GM06990 (cell line): ENCODE results near the gene CKS1B.
A peak's percentile ranks its signal among the peaks of the same experiment; 100 is the strongest.

Experiments
- DNase-seq: peaks from one replicate; pipeline ENCODE4 v3.0.0-alpha.2; 2011; ENCODE audit not compliant: insufficient read length; ENCODE audit errors: extremely low read depth
- H3K27me3 ChIP-seq: replicated peaks from 2 replicates; pipeline ENCODE4 v1.6.0; 2011; ENCODE audit warnings: low read length; ENCODE audit not compliant: control insufficient read depth, insufficient read depth
- H3K36me3 ChIP-seq: 2 replicates; pipeline ENCODE4 v1.5.1; 2011; ENCODE audit warnings: low read length; ENCODE audit not compliant: control insufficient read depth, insufficient read depth
- H3K4me3 ChIP-seq: replicated peaks from 2 replicates; pipeline ENCODE4 v1.5.1; 2011; ENCODE audit warnings: low read depth, mild to moderate bottlenecking, control low read depth, low read length
- TF ChIP-seq, protein P1 (sequence below): IDR thresholded peaks from 2 replicates; pipeline ENCODE4 v1.5.1; 2011; ENCODE audit warnings: low read length, control low read depth, mild to moderate bottlenecking, inconsistent platforms; ENCODE audit not compliant: insufficient read depth, poor library complexity, severe bottlenecking

Gene CKS1B

DNA sequence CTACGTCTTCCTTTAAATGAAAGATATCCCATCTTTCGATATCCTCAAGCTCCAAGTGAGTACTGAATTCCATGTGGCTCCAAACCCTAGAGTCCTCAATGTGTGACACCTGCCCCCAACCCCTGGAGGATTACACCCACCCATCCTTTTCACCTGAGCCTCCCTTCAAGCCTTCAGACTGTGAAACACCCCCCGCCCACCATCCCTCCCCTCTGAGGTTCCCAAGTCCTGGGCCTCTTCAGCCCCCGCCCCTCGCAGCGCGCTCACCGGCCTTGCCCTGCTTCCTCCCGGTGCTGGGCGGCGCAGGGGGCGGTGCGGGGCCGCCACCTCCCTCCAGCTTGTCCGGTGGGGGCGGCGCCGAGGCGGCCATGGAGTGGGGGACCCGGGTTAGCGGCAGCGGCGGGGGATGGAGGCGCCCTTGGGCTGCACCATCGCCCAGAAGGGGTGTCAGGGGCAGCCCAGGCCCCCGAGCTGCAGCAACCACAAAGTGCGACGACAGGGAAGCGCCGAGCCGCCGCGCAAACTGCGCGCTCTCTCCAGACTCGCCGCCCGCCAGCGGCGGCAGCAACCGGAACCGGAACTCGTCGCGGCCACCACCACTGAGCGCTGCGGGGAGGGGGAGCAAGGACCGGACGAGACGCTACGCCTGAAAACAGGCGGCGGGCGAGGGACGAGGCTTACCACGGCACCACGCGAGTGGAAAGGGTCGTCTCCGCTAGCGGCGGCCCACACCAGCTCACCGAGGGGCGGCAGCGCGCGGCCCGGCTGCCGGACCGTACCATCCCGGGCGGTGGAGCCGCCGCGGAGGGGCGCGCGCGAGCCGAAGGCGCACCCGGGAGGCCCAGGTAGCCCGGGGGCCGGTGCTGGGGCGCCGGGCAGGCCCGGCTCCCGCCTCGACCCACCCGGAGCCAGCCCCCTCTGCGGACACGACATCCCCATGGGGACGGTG lies 13.0 kb upstream of the CKS1B start, which contains the start of gene PYGO2:
Gene PYGO2 (minus strand): TSS at position 576 of the 949 bp plus-strand sequence. CDS start 206 bp downstream, at position 370.
- peak within 1 kb of the TSS; percentile 62 for H3K4me3 ChIP-seq

DNA sequence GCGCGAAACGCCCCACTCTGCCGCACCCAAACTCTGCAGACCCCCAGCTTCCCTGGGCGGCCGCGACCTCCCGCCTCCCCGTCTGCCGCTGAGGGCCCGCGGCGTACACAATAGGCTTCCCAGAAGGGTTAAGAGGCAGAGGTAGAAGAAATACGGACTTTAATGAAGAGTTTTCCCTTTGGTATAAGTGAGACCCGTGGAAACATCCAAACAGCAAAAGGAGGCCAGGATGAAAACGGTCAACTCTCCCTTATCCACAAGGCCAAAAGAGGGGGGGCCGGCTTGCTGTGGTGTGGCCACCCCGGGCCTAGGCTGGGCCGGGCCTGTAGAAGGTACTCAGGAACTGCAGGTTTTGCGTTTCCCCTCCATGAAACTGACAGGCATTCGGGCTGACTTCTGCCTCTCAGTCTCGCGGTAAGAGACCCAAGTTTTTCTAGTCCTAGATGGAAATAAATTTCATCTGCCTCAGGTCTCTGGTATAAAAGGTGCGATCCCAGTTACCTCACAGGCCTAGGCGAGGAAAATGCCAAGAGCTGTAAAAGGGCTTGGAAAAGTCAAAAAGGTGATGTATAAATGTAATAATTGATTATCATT lies 12.2 kb upstream of the CKS1B start:
- TF ChIP-seq, protein P1, sequence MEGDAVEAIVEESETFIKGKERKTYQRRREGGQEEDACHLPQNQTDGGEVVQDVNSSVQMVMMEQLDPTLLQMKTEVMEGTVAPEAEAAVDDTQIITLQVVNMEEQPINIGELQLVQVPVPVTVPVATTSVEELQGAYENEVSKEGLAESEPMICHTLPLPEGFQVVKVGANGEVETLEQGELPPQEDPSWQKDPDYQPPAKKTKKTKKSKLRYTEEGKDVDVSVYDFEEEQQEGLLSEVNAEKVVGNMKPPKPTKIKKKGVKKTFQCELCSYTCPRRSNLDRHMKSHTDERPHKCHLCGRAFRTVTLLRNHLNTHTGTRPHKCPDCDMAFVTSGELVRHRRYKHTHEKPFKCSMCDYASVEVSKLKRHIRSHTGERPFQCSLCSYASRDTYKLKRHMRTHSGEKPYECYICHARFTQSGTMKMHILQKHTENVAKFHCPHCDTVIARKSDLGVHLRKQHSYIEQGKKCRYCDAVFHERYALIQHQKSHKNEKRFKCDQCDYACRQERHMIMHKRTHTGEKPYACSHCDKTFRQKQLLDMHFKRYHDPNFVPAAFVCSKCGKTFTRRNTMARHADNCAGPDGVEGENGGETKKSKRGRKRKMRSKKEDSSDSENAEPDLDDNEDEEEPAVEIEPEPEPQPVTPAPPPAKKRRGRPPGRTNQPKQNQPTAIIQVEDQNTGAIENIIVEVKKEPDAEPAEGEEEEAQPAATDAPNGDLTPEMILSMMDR: no peak
- Histone ChIP-seq H3K4me3 (peak overlapping the region; percentile 62), H3K27me3 (no peaks in the 10 kb centered on the region), H3K36me3 (peaks cover 43% of the 10 kb centered on the region)
- no peak for DNase-seq

More for the DNA sequence above, 13.0 kb upstream of the CKS1B start, which contains the start of gene PYGO2:
- DNase-seq: peak; percentile 90
- TF ChIP-seq, protein P1: peak; percentile 34
- H3K36me3 ChIP-seq: peaks cover 38% of the 10 kb centered on the region
- no peaks in the 10 kb centered on the region for H3K27me3 ChIP-seq

DNA sequence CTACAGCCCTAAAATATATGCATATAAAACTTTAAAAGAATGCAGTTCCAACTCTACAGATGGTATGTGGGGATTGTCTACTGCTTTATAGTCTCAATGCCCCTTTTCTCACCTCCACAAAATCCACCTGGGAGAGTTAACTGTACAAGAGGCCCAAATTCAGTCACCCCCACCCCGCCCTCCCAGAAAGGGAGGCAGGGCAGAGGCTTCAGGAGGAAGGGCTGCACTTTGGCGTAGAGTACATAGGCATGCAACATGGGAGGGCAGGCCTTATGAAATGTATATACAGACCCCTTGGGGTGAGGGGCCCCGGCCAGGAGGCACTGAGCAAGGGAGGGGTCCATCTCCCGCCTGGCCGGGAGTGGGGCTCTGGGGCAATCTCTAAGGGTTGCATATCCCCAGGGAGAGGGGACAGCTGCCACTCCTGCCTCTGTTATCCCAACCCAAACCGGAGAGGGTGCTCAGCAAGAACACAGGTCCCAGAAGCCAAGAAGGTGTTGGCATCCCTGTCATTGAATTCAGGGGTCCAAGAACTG lies 11.6 kb upstream of the CKS1B start:
- DNase-seq: no peak
- peaks cover 47% of the 10 kb centered on the region for H3K36me3 ChIP-seq
- H3K27me3 ChIP-seq: no peaks in the 10 kb centered on the region
- H3K4me3 ChIP-seq: peak overlapping the region; percentile 62
- TF ChIP-seq, protein P1: no peak

DNA sequence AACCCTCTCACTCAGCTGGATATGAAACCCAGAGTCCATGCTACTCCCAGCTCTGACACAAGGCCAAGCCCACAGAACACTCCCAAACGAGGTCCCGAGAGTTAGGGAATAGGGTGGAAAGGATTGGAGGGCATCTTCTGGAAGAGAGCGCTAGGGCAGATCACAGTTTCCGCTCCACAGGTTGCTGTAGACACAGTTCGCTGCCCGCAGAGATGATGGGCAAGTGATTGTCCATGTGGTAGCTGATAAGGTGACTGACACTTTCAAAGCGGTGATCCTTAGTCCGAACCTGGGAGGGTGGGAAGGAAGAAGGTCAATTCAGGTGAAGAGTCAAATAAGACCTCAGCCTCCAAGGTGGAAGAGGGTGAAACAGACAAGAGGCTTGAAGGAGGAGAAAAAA lies 10.8 kb upstream of the CKS1B start:
- DNase-seq: no peak
- Histone ChIP-seq H3K4me3 (no peak overlapping the region), H3K36me3 (peaks cover 47% of the 10 kb centered on the region), H3K27me3 (no peaks in the 10 kb centered on the region)
- TF ChIP-seq, protein P1: no peak

DNA sequence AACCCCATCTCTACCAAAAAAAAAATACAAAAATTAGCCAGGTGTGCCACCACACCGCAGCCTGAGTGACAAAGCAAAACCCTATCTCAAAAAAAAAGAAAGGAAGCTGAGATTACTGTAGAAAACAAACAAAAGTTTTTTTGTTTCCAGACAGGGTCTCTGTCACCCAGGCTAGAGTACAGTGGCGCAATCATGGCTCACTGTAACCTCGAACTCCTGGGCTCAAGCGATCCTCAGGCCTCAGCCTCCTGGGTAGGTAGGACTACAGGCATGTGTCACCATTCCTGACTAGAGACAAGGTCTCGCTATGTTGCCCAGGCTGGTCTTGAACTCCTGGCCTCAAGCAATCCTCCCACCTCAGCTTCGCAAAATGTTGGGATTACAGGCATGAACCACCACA lies 10.1 kb upstream of the CKS1B start:
- TF ChIP-seq, protein P1: no peak
- H3K4me3 ChIP-seq: no peak overlapping the region
- DNase-seq: no peak
- H3K27me3 ChIP-seq: no peaks in the 10 kb centered on the region
- H3K36me3 ChIP-seq: peaks cover 42% of the 10 kb centered on the region
